ENCODE results near the gene MGAT4B.

MGAT4B gene

DNA sequence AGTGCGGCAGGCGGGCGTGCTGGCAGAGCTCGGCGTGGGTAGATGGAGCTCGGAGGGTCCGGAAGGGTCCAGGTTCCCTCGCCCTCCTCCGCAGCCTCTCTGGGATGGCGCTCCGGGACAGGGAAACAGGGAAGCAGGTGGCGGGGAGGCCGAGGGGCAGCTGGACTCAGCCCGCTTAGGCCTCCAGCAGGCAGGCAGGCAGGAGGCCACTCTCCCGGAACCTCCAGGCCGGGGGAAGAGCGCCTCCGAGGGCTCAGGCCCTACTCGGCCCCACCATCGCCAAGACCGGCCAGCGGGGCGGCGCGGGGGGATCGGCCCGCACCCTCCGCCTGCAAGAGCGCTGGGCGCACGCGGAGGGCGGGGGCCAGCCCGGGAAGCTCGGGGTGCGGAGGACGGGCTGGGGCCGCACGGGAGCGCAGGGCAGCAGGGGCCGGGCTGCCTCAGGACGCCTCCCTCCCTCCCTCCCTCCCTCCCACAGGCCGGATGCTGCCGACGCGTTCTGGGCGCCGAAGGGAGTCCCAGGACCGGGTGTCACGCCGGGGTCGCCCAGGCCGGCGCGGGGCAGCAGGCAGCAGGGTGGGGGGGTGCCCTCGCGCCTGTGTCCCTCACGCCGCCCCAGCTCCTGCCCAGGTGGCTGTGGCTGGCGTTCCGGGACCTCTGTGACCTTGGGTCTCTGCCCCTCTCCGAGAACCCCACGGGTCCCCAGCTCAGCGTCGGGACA lies 977 bp downstream of the MGAT4B start:
- DNase-seq = peak; percentile 61 to 80 (median 70)

DNA sequence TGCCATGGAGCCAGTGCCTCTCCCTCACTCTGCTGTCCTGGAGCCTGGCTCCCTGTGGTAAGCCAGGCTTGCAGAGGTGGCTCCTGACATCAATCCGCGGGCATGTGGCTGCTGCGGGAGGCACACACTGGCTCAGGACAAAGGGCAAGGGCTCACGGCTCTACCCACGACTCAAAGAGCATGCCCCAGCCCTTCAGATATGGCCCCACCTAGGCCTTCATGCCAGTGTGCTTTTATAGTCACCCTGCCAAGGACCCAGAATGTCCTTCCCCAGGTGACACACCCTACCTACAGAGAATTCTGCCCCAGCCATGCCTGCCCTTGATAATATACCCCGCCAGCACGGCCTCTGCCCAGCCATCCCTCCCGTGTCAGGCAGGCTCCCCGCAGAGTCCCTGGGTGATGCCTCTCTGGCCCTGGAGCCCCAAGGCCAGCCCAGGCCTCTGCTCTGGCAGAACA lies 1.6 kb downstream of the MGAT4B start:
- DNase-seq = no peak

DNA sequence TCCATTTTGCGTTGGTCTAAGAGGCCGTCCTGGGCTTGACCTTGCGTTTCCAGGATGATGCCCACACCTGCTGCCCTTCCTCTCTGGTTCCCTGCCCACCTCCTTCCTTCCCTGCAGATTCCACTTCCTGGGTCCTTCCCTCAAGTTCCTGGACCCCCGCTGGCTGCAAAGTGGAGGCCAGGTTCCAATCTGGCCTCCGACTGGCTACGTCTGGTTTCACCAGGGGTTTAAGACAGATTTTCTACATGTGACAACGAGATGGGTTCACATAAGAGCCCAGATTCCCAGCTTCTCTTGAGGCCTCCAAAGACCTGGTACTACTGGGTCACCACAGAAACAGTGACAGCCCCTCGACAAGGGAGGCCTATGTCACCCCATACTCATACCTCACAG lies 2.1 kb downstream of the MGAT4B start:
- DNase-seq = no peak

DNA sequence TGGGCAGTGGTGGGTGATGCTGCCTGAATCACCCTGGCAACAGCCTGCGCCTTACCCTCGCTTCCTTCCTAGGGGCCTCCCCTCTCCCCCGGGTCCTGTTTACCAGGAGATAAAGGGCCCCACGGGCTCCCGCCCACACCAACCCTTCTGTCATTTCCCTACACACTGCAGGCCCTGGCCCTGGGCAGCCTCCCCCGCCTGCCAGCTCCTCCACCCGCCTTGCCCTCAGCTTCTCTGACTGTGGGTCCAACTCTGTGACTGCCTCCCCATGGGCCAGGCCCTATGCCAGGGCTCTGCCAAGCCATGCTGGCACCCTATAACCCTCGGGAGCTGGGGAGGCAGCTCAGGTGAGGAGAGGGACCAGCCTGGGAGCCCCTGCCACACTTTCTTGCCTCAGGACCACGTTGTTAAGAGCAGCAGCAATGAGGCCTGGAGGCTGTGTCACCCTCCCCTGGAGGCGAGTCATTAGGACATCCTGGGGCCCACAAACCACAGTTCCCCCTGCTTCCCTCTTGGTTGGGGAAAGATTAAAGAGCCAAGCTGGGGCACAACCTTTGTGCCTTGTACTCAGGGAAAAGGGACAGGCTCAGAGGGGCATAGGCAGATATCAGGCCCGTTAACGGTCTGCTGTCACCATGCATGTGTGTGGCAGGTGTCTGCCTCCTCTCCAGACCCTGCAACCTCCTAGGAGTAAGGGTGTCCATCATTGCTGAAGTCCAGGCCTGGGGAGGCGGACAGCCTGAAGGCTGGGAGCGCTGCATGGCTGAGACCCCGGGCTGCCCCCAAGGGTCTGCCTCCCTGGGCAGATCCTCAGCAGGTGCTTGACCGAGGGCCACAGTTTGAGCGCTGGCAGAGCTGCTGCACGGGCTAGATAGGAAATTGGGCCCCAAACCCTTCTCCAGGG lies 2.8 kb downstream of the MGAT4B start:
- peak; percentile 77 to 85 (median 78) for DNase-seq

DNA sequence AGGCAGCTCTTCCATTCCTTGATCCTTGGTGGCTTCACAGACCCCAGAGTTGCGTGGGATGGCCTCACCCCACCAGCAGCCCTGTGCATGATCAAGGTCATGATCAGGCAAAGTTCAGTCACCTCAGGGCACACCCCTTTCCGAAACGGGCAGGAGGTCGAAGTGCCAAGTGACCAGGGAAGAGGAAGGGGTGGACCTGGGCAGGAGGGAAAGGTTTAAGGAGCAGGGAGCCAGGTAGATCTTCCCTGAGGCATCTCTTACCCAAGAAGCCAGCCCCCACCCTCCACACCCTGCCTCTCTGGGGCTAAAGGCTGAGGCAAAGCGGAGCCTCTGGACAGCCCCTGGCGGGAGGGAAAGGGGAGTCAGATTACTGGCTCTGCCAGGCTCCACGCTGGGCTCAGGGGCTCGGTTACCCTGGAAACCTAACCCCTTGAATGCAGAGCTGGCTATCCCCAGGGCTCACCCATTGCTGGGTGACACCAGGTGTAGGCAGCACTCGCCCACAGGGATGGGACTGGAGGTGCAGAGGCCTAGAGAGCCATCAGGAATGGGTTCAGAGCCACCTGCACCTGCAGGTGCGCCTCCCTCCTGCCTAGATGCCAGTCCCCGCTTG lies 3.6 kb downstream of the MGAT4B start:
- no peak for DNase-seq

DNA sequence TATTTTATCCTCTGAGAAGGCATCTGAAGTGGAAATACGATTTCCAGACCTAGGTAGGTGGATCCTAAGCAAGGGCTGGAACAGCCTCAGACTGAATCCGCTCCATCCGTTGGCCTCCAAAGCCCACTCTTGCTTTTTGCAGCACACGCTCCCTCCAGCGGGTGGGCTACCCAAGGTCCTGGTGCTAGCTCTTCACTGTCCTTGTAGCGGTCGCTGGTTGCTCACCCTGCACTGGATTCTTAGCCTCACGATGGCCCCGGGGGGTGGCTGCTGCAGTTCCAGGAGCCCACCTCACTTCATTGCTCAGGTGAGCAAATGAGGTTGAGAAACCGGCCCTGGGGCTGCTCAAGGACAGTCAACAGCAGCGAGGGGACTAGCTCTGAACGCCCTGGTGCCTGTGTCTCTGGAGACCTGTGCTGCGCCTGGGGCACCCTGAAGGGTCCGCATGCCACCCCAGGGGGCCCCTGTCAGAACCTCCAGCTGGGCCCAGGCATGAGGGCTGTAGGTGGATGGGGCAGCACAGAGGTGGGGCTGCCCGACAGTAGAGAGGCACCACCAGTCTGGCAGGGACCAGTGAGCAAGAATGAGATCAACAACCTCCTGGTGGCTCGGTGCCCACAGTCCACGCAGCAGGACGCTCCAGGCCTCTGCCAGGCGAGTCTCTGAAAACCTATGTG lies 4.3 kb downstream of the MGAT4B start:
- no peak for DNase-seq

DNA sequence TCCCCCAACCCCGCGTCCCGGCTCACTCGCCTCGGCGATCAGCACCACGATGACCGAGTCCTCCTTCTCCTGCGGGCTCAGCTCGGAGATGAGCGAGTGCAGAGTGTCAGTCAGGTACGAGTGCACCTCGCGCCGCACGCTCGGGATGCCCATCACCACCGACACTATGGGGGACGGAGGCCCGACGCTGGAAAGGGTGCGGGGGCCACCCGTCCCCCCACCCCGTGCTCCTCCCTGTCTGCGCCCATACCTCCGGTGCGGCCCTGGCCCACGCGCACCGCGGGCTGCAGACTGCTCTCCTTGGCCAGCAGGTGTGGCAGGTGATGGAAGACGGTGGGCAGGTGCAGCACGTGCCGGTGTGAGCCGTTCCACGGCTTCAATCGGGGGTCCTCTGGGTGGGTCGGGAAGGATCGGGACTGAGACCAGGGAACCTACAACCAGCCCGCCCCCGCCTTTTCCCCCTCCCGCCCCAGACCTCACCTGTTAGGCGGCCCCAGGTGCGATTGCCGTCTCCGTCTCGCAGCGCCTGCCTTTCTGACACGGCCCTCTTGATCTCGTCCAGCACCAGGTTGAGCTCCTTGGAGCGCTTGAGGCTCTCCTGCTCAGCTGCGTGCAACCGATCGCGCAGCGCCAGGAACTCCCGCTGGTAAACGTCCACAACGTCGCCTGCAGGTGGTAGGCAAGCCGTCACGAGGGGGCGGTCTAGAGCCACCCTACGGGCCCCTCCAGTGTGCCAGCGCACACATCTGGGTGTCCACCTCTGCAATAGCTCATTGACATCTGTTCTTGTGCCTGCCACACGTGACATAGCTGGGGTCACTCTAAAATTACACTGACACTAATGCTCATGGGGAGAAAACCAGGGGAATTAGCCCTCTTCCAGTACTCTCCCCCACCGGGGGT lies 5.1 kb downstream of the MGAT4B start:
- DNase-seq = peak; percentile 85 to 92 (median 86)

DNA sequence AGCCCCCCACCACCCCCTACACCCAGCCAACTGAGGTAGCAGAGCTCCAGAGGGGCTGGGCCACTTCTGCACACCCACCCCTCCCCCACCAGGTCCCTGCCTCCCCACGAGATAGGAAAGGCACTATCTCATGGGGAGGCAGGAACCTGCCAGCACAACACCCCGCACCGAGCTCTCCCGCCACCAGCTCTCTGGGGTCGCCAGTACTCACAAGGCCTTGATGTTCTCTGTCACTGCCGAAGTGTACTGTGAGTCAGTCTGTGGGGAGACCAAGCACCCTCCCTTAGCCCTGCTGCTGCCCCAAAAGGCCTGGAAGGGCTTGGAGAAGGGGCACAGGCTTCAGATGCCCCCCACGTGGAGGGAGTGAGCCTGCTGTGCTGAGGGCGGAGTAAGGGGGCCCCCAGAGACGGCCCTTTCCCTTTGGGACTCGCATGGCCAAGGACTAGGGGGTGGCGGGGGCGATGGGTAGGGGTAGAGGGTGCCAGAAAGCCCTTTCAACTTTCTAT lies 5.9 kb downstream of the MGAT4B start:
- DNase-seq = no peak

DNA sequence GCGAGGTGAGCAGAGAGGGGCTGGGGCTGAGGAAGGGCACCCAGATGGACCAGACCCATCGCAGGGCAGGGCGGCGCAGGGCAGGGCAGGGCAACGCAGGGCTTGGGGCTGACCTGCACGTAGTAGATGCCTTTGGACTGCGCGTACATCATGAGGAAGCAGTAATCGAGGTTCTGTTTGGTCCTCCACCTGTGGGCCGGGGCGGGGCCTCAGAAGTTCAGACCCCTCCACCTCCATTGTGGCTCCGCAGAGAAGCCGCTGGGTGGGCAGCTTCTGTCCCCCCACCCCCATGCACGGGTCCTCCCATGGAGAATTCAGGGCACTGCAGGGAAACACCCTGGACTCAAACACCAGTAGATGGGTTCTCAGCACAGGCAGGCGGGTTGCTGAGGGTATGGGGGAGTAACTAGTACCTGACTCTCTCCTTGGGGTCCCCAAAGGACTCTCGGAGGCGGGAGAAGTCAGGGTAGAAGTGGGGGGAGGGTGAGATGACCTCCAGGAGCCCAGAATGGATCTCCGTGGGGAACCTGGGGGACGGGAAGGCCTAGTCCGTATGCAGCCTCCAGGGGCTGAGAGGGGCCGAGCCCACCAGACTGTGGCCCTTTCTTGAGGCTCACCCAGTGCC lies 6.5 kb downstream of the MGAT4B start:
- DNase-seq = no peak

DNA sequence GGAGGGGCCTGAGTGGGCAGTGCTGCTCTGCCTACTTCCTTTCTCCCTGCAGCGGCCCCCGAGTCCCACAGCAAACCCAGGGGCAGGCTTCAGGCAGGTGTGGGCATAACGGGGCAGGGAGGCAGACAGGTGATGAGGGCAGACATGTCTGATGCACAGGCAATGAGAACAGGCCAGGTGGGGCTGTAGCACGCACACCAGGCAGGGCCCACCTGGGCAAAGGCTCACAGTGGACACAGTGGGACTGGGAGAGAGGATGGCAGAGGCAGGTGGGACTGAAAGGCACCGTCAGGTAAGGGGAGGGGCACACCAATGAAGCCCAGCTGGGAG lies 7.1 kb downstream of the MGAT4B start:
- DNase-seq = no peak

DNA sequence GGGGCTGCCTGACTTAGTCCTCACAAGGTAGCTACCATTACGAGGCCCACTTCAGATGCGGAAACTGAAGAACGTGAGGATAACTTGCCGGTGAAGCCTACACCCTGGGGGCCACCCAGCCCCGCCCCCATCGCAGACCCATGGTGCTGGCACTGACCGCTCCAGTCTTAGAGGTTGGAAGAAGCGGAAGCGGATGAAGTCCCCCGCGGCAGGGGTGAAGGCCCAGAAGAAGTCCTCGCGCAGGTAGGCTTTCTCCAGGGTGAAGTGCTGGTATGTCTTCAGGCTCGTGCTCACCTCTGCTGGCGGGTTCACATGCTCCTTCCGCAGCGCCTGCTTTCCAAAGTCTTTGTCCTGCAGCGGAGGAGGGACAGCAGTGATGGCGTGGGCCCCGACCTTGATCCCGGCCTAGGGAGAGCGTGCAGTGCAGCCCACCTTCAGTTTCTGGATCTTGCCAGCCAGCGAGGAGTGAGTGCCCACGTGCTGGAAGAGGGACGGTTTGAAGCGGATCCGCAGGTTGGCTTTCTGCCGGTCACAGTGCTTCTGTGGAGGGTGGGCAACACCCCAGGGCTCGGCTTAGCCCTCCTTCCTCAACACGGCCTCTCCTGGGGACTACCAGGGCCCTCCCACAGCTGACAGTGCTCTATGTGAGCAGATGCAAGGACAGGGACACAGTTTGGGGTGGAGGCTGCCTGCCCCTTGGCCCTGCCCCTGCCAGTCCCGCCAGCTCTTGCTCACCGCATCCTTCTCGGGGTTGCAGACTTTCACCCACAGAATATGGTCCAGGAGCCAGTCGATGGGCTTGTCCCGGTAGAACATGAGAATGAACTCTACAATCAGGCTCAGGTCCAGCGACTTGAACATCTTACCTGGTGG lies 7.7 kb downstream of the MGAT4B start:
- no peak for DNase-seq

DNA sequence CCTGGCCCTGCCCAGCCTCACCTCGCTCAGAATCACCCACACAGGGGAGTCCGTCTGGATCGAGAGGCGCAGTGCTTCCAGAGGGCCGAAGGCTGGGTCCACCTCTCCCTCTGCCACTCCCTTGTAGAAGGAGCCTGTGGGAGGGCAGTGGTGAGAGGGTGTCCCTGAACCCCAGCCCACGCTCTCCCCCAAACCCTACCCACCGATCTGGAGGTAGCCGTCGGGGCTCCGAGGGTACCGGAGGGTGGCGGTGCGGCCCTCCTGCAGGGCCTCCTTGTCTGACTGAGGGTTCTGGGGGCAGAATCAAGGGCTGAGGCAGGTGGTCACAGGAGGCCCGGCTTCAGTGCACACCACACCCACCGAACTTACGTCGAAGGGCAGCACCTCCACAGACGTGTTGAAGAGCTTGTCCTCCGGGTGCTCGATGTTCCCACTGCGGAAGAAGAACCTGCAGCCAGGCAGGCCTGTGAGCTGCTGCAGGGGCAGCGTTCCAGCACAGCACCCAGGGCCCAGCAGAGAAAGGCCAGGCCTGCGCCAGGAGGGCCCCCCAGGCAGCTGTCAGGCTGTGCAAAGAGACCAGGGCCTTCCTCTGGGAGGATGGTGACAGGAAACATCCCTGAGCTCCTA lies 8.4 kb downstream of the MGAT4B start:
- no peak for DNase-seq

DNA sequence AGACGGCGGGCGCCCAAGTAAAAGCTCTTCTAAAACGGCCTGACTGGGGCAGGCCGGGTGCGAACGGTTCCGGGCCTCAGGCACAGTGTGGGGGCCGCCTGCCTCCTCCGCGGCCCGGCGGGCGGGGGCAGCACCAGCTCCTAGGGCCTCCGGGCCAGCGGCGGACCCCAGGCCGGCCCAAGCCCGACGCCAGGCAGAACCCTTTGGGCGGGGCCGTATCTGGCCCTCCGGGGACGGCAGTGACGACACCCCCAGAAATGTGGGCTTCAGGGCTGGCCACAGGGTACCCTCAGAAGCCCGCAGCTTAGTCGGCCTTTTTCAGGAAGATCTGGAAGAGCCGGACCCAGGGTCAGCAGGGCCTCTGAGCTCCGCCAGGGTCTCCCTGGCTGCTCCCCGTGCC lies 8.9 kb downstream of the MGAT4B start:
- no peak for DNase-seq

DNA sequence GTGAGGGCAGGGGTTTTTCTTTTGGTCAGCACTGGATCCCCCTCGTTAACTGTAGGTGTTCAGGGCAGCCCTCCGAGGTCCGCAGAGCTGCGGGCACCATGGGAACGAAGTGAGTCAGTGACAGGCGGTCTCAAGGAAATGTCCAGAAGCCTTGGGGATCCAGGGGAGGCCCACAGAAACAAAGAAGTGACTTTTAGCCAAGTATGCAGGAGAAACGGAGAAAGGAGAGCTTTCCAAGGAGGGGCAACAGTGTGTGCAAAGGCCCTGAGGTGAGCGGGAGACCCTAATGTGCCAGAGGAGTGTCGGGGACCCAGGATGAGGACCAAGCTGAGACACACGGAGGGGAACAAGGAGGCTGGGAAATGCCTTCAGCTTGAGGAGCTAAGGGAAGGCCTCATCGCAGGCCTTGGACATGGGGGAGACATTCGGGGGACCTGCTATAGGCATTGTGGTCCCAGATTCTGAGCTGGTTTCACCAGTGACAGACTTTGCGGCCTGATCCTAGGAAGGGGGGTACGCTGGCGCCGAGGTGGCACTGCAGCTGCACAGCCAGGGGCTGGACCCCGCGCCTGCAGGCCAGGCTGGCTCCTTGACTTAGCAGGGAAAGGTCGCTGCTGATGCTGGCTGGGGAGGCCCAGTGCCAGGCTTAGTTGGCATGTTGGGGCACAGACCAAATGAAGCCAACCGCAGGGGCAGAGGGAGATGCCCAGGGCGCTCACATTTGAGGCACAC lies 9.6 kb downstream of the MGAT4B start:
- DNase-seq = no peak

DNA sequence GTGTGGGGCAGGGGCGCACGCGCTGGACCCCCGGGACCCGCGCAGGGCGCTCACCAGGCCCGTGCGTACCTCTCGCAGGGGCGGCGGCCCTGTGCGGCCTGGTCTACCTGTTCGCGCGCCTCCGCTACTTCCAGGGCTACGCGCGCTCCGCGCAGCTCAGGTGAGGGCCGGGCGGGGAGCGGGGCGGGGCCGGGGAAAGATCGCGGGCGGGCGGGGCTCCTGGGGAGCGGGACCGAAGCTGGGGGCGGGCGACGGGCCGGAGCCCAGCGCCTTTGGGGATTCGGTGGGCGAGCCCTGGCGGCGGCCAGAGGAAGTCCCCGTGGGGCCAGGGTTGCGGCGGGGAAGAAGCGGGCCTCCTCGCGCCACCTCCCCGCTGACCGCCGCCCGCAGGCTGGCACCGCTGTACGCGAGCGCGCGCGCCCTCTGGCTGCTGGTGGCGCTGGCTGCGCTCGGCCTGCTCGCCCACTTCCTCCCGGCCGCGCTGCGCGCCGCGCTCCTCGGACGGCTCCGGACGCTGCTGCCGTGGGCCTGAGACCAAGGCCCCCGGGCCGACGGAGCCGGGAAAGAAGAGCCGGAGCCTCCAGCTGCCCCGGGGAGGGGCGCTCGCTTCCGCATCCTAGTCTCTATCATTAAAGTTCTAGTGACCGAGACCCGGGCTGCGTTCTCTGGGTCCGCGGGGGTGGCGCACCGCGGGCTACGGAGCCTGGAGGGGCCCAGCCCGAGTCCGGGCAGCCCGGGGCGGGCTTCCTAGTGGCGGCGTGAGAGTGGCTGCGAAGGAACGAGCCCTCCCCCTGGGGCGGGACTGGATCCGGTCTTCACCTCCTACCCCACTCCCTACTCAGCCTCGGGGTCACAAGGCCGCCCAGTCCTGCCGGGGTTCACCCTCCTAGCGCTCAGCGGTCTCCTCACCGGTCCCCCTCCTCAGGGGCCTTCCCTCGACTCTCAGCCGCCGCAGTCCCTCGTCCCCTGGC lies 10.5 kb downstream of the MGAT4B start:
- peak; percentile 91 to 97 (median 94) for DNase-seq

DNA sequence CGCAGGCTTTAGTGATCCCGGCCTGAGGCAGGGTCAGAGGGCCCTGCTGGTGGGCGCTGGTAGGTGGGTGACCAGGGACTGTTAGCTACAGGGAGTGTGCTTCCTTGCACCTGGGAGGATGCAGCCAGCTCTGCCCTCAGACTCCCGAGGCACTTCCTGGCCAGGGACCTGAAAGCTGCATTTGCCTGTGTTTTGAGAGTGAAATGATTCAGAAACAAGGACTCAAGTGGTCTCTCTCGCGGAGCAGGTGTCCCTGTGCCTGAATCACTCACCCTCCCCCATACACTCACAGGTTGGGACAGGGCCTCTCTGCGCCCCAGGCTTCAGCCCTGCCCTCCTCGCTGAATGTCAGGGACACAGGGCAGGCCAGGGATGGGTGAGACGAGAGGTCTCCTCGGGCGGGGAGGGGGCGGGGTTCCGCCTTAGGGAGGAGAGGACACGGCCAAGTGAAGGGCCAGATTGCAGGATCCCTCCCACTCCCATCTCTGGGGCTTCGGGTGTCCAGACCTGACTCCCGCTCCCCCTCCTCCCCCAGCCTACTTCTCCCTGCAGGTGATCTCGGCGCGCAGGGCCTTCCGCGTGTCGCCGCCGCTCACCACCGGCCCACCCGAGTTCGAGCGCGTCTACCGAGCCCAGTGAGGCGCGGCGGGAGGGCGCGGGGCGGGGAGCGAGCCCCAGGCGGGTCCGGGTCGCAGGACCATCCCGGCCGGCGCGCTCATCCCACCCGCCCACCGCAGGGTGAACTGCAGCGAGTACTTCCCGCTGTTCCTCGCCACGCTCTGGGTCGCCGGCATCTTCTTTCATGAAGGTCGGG lies 11.4 kb downstream of the MGAT4B start:
- no peak for DNase-seq

DNA sequence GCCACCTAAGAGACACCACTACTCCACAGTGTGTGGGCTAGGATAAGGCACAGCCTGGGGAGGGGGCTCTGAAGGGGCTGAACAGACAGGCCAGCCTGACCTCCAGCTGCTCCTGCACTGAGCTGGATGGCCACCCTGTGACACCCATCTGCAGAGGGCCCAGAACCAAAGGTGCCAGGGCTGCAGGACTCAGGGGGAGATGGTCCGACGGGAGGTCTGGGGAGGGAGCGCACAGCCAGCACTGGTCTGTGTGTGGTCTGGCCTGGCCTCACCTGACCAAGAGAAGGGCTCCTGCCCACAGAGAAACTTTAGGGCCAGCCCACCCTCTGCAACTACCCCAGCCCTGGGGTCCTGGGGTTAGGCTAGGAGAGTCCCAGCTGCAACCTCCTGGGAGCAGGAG lies 12.1 kb downstream of the MGAT4B start:
- DNase-seq = no peak
